PFSK-1 (cell line): ENCODE results near the gene CDH1.

Experiments
- POLR2AphosphoS5 ChIP-seq: IDR thresholded peaks from 2 replicates; pipeline ENCODE4 v1.6.1; 2012; ENCODE audit warnings: low read depth, mild to moderate bottlenecking, control low read depth, low read length, moderate library complexity
- SIN3A ChIP-seq: IDR thresholded peaks from 2 replicates; pipeline ENCODE4 v1.6.1; 2012; ENCODE audit warnings: mild to moderate bottlenecking, low read length, moderate library complexity, borderline replicate concordance; ENCODE audit not compliant: insufficient read depth
- TAF1 ChIP-seq: IDR thresholded peaks from 2 replicates; pipeline ENCODE4 v1.6.1; 2012; ENCODE audit warnings: low read length, control low read depth, borderline replicate concordance; ENCODE audit not compliant: insufficient read depth

DNA sequence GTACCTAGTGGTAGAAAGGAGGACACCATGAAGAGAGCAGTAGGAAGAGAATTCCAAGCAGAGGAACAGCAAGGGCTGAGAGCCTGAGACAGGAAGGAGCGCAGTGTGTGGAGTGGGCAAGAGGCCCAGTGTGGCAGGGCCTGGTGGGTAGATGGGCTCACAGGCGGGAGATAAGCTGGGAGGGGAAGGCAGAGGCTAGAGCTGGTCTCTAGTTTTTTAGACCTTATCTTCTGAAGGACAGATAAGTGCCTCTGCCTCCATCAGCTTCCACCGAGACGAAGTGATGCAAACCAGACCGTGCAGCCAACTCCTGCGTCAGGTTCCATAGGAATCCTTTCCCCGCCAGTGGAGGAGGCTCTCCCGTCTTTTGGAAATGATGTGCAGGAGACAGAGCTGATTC is 33.6 kb downstream of the CDH1 start:
- TF ChIP-seq TAF1 (no peak), SIN3A (no peak), POLR2AphosphoS5 (no peak)
